Endodermal cell (in vitro differentiated cells): ENCODE results near the gene CCT5. TPM values are rescaled to one million over a fixed set of nuclear protein-coding genes. Genes with fewer than 3 reads are reported as not detected.

Experiments used
- DNase-seq: peaks from one replicate; pipeline ENCODE4 v3.0.0-alpha.2; 2017
- H3K27ac ChIP-seq: 2 replicates; pipeline ENCODE4 v1.5.1; 2013; ENCODE audit warnings: mild to moderate bottlenecking, low read depth, low read length, moderate library complexity
- H3K27me3 ChIP-seq: 2 replicates; pipeline ENCODE4 v1.6.1; 2013; ENCODE audit warnings: mild to moderate bottlenecking, low read length, moderate library complexity; ENCODE audit not compliant: insufficient read depth, control insufficient read depth, poor library complexity, severe bottlenecking
- H3K36me3 ChIP-seq: 2 replicates; pipeline ENCODE4 v1.7.0; 2013; ENCODE audit warnings: mild to moderate bottlenecking, low read length, moderate library complexity; ENCODE audit not compliant: control insufficient read depth, insufficient read depth
- H3K4me1 ChIP-seq: one replicate; pipeline ENCODE4 v1.7.0; 2013; ENCODE audit warnings: low read length; ENCODE audit not compliant: control insufficient read depth, insufficient read depth
- H3K4me3 ChIP-seq: 2 replicates; pipeline ENCODE4 v1.5.1; 2013; ENCODE audit warnings: mild to moderate bottlenecking, low read length, moderate library complexity
- H3K9ac ChIP-seq: 2 replicates; pipeline ENCODE4 v1.6.1; 2013; ENCODE audit warnings: mild to moderate bottlenecking, low read length, moderate library complexity; ENCODE audit not compliant: poor library complexity, severe bottlenecking; ENCODE audit errors: extremely low read depth
- H3K9me3 ChIP-seq: 2 replicates; pipeline ENCODE4 v1.6.1; 2013; ENCODE audit warnings: mild to moderate bottlenecking, low read length, moderate library complexity; ENCODE audit not compliant: control insufficient read depth
- H3K27ac Mint-ChIP-seq: 2 replicates; pipeline ENCODE4 v1.8.0; 2020; ENCODE audit warnings: mixed read lengths
- H3K27me3 Mint-ChIP-seq: 2 replicates; pipeline ENCODE4 v1.8.0; 2021; ENCODE audit warnings: mild to moderate bottlenecking, mixed read lengths; ENCODE audit not compliant: insufficient read depth
- H3K36me3 Mint-ChIP-seq: 2 replicates; pipeline ENCODE4 v1.8.0; 2020; ENCODE audit warnings: low read depth, mixed read lengths
- H3K4me1 Mint-ChIP-seq: 2 replicates; pipeline ENCODE4 v1.8.0; 2020; ENCODE audit warnings: mixed read lengths
- H3K4me3 Mint-ChIP-seq: 2 replicates; pipeline ENCODE4 v1.8.0; 2020; ENCODE audit warnings: mild to moderate bottlenecking, moderate library complexity, mixed read lengths
- H3K9me3 Mint-ChIP-seq: 2 replicates; pipeline ENCODE4 v1.8.0; 2020; ENCODE audit warnings: mild to moderate bottlenecking, mixed read lengths
- CTCF ChIP-seq: fragments of 200-600 bp; sonication (generic); conservative IDR thresholded peaks from 2 replicates; pipeline ENCODE4 v1.5.0; 2021; ENCODE audit warnings: antibody characterized with exemption, mild to moderate bottlenecking
- WGBS, 2 experiments: methylation state at CpG; one replicate each; pipeline versions ENCODE4 v1.1.5 to v1.1.7; 2013; ENCODE audit warnings: missing lambda C conversion rate in 2 of 2, mixed read lengths in 1 of 2; ENCODE audit not compliant: insufficient coverage in 1 of 2, insufficient read length in 1 of 2; 5-methylcytosine and 5-hydroxymethylcytosine counted together
- total RNA-seq, 2 donors: library from RNA; stranded (reverse); fragmentation: NEBNext Ultra II Directional in 1 of 2; extraction: Animal tissue kit (Norgen Biotek cat#: 25700) in 1 of 2; gene quantifications; 2 replicates in 1 of 2; 3 replicates in 1 of 2; pipeline ENCODE4 v1.2.1, GENCODE V29; 2021

Gene CCT5
- total RNA-seq, 2 donors from 2014 or later: 316 to 356 TPM

- Histone ChIP-seq H3K4me3 (no peak overlapping the region), H3K9me3 (no peaks in the 10 kb centered on the region), H3K9ac (no peak overlapping the region), H3K27ac (no peak overlapping the region), H3K36me3 (peaks cover 100% of the 10 kb centered on the region), H3K4me1 (peaks cover 13% of the 10 kb centered on the region), H3K27me3 (no peaks in the 10 kb centered on the region)
- TF ChIP-seq CTCF: no peak
- H3K4me1 Mint-ChIP-seq: peaks cover under 1% of the 10 kb centered on the region
- H3K4me3 Mint-ChIP-seq: no peak overlapping the region
- no peak overlapping the region for H3K27ac Mint-ChIP-seq
- peaks cover 91% of the 10 kb centered on the region for H3K36me3 Mint-ChIP-seq
- no peak for DNase-seq
- H3K9me3 Mint-ChIP-seq: no peaks in the 10 kb centered on the region
- 95 to 97% methylated on average over 4 to 5 of the region's 5 CpGs for WGBS, 2 experiments
- no peaks in the 10 kb centered on the region for H3K27me3 Mint-ChIP-seq
Measured at GRCh38 chr5:10259899-10260298, 9.8 kb downstream of the CCT5 start.

GRCh38 chr5:10261065-10261464 is 11.0 kb downstream of the CCT5 start:
- H3K9ac ChIP-seq: no peak overlapping the region
- H3K27ac ChIP-seq: no peak overlapping the region
- no peak for DNase-seq
- Mint-ChIP-seq H3K9me3 (no peaks in the 10 kb centered on the region), H3K36me3 (peaks cover 89% of the 10 kb centered on the region), H3K4me1 (no peaks in the 10 kb centered on the region), H3K27ac (no peak overlapping the region), H3K27me3 (no peaks in the 10 kb centered on the region), H3K4me3 (no peak overlapping the region)
- no peak for TF ChIP-seq CTCF
- H3K27me3 ChIP-seq: no peaks in the 10 kb centered on the region
- WGBS, 2 experiments: 83 to 85% methylated on average over 6 to 9 of the region's 9 CpGs
- no peak overlapping the region for H3K4me3 ChIP-seq
- H3K9me3 ChIP-seq: no peaks in the 10 kb centered on the region
- H3K4me1 ChIP-seq: peaks cover 13% of the 10 kb centered on the region
- peaks cover 97% of the 10 kb centered on the region for H3K36me3 ChIP-seq

- H3K4me1 Mint-ChIP-seq: peaks cover 4% of the 10 kb centered on the region
- Histone ChIP-seq H3K27me3 (no peaks in the 10 kb centered on the region), H3K27ac (no peak overlapping the region), H3K9me3 (no peaks in the 10 kb centered on the region), H3K9ac (no peak overlapping the region), H3K36me3 (peaks cover 85% of the 10 kb centered on the region), H3K4me3 (no peak overlapping the region), H3K4me1 (peaks cover 9% of the 10 kb centered on the region)
- DNase-seq: no peak
- 83 to 86% methylated on average over 16 to 18 of the region's 18 CpGs for WGBS, 2 experiments
- H3K36me3 Mint-ChIP-seq: peaks cover 78% of the 10 kb centered on the region
- no peak overlapping the region for H3K4me3 Mint-ChIP-seq
- TF ChIP-seq CTCF: no peak
- no peaks in the 10 kb centered on the region for H3K27me3 Mint-ChIP-seq
- H3K27ac Mint-ChIP-seq: no peak overlapping the region
- no peaks in the 10 kb centered on the region for H3K9me3 Mint-ChIP-seq
Measured at GRCh38 chr5:10262121-10262774, 12.2 kb downstream of the CCT5 start.
